DOHH2 (cell line): ENCODE measurements around the gene GEMIN7.

Experiments
- H3F3A ChIP-seq: fragments of 200-600 bp; sonication (generic), shearing (Covaris generic); 2 replicates; pipeline ENCODE4 v1.6.0; 2016; ENCODE audit warnings: antibody characterized with exemption, mild to moderate bottlenecking; ENCODE audit not compliant: control insufficient read depth, insufficient read depth
- H3K27ac ChIP-seq: fragments of 200-600 bp; sonication (generic); 2 replicates; pipeline ENCODE4 v1.5.1; 2014; ENCODE audit warnings: low read depth, mild to moderate bottlenecking, low read length, moderate library complexity
- H3K27me3 ChIP-seq: fragments of 200-600 bp; sonication (generic); 2 replicates; pipeline ENCODE4 v1.6.1; 2014; ENCODE audit warnings: mild to moderate bottlenecking, low read length, mixed read lengths; ENCODE audit not compliant: control insufficient read depth
- H3K36me3 ChIP-seq: fragments of 200-600 bp; sonication (generic); 2 replicates; pipeline ENCODE4 v1.6.1; 2014; ENCODE audit warnings: mild to moderate bottlenecking, low read length, moderate library complexity, mixed read lengths; ENCODE audit not compliant: control insufficient read depth
- H3K4me1 ChIP-seq: fragments of 200-600 bp; sonication (generic); 2 replicates; pipeline ENCODE4 v1.6.1; 2014; ENCODE audit warnings: mild to moderate bottlenecking, low read length, mixed read lengths; ENCODE audit not compliant: control insufficient read depth
- H3K4me2 ChIP-seq: fragments of 200-600 bp; sonication (generic); 2 replicates; pipeline ENCODE4 v1.6.0; 2014; ENCODE audit warnings: mild to moderate bottlenecking, low read length, moderate library complexity
- H3K4me3 ChIP-seq: fragments of 200-600 bp; sonication (generic); 2 replicates; pipeline ENCODE4 v1.5.1; 2014; ENCODE audit warnings: mild to moderate bottlenecking, low read length, mixed read lengths
- H3K79me2 ChIP-seq: fragments of 200-600 bp; sonication (generic); 2 replicates; pipeline ENCODE4 v1.6.1; 2014; ENCODE audit warnings: mild to moderate bottlenecking, low read length, mixed read lengths; ENCODE audit not compliant: control insufficient read depth
- H3K9me2 ChIP-seq: fragments of 200-600 bp; sonication (generic); replicated peaks from 2 replicates; pipeline ENCODE4 v1.6.1; 2014; ENCODE audit warnings: mild to moderate bottlenecking, low read length, mixed read lengths; ENCODE audit not compliant: control insufficient read depth
- H3K9me3 ChIP-seq: fragments of 200-600 bp; sonication (generic); 2 replicates; pipeline ENCODE4 v1.6.1; 2014; ENCODE audit warnings: antibody characterized with exemption, low read length, mixed read lengths; ENCODE audit not compliant: control insufficient read depth, insufficient read depth
- H4K20me1 ChIP-seq: fragments of 200-600 bp; sonication (generic); 2 replicates; pipeline ENCODE4 v1.6.0; 2014; ENCODE audit warnings: low read depth, mild to moderate bottlenecking, antibody characterized with exemption, low read length, moderate library complexity; ENCODE audit not compliant: control insufficient read depth, insufficient read depth
- CTCF ChIP-seq: fragments of 200-600 bp; sonication (generic); IDR thresholded peaks from one replicate; pipeline ENCODE4 v1.5.1; 2014; ENCODE audit warnings: antibody characterized with exemption, mild to moderate bottlenecking, low read depth, low read length; ENCODE audit not compliant: poor library complexity, severe bottlenecking
- EZH2phosphoT487 ChIP-seq: fragments of 200-600 bp; sonication (generic); IDR thresholded peaks from 2 replicates; pipeline ENCODE4 v1.6.1; 2017; ENCODE audit warnings: borderline replicate concordance, mild to moderate bottlenecking, antibody characterized with exemption, low read length, moderate library complexity, mixed read lengths

Gene GEMIN7

GRCh38 chr19:45137179-45137761 lies 58.2 kb downstream of the GEMIN7 start:
- Histone ChIP-seq H3K9me2 (no peaks in the 10 kb centered on the region), H3K27me3 (no peaks in the 10 kb centered on the region), H3K27ac (peak overlapping the region; percentile 62), H3F3A (peaks cover 10% of the 10 kb centered on the region), H3K4me3 (peak overlapping the region; percentile 55), H4K20me1 (no peaks in the 10 kb centered on the region), H3K36me3 (peaks cover 16% of the 10 kb centered on the region), H3K9me3 (no peaks in the 10 kb centered on the region), H3K4me1 (peaks cover 52% of the 10 kb centered on the region), H3K4me2 (peak overlapping the region; percentile 74), H3K79me2 (peaks cover 64% of the 10 kb centered on the region)
- TF ChIP-seq CTCF (no peak), EZH2phosphoT487 (no peak)

GRCh38 chr19:45138303-45138751 lies 59.3 kb downstream of the GEMIN7 start:
- H3K9me2 ChIP-seq = no peaks in the 10 kb centered on the region
- peaks cover 51% of the 10 kb centered on the region for H3K4me1 ChIP-seq
- peaks cover 19% of the 10 kb centered on the region for H3K36me3 ChIP-seq
- H3K27me3 ChIP-seq = no peaks in the 10 kb centered on the region
- H3K4me2 ChIP-seq = no peak overlapping the region; the same call in 1 of the 2 replicates
- H4K20me1 ChIP-seq = no peaks in the 10 kb centered on the region
- H3K4me3 ChIP-seq = no peak overlapping the region
- no peak overlapping the region for H3K27ac ChIP-seq
- H3K9me3 ChIP-seq = no peaks in the 10 kb centered on the region
- H3F3A ChIP-seq = peaks cover 10% of the 10 kb centered on the region
- TF ChIP-seq EZH2phosphoT487 = no peak
- TF ChIP-seq CTCF = no peak
- H3K79me2 ChIP-seq = peaks cover 54% of the 10 kb centered on the region

GRCh38 chr19:45139286-45140143 lies 60.5 kb downstream of the GEMIN7 start:
- H3K27ac ChIP-seq = no peak overlapping the region
- TF ChIP-seq EZH2phosphoT487 (no peak), CTCF (no peak)
- peaks cover 39% of the 10 kb centered on the region for H3K4me1 ChIP-seq
- no peak overlapping the region for H3K4me3 ChIP-seq
- H3K9me2 ChIP-seq = no peaks in the 10 kb centered on the region
- no peak overlapping the region for H3K4me2 ChIP-seq
- H3K36me3 ChIP-seq = peaks cover 19% of the 10 kb centered on the region
- peaks cover 45% of the 10 kb centered on the region for H3K79me2 ChIP-seq
- no peaks in the 10 kb centered on the region for H4K20me1 ChIP-seq
- peaks cover 2% of the 10 kb centered on the region; the same call in 1 of the 2 replicates for H3F3A ChIP-seq
- H3K9me3 ChIP-seq = no peaks in the 10 kb centered on the region
- no peaks in the 10 kb centered on the region for H3K27me3 ChIP-seq
